GM12878 (cell line): ENCODE results near the gene ADK. TPM values are rescaled to one million over a fixed set of nuclear protein-coding genes. Genes with fewer than 3 reads are reported as not detected.

ENCODE experiments used
- BHLHE40 ChIP-seq, 2 experiments: fragments of 450-650 bp in 1 of 2; IDR thresholded peaks; 2 replicates each; pipeline ENCODE4 v1.6.1; 2011 to 2017; ENCODE audit warnings: low read depth in 2 of 2, borderline replicate concordance in 1 of 2, improper control_type of control experiment in 1 of 2, low read length in 1 of 2, mild to moderate bottlenecking in 1 of 2
- CEBPB ChIP-seq, 2 experiments: fragments of 150-350 bp in 1 of 2; IDR thresholded peaks; 2 replicates each; pipeline ENCODE4 v1.6.1; 2012 to 2014; ENCODE audit warnings: low read depth in 2 of 2, low read length in 2 of 2, borderline replicate concordance in 1 of 2, inconsistent platforms in 1 of 2
- CREM ChIP-seq: IDR thresholded peaks from 2 replicates; pipeline ENCODE4 v1.6.1; 2014; ENCODE audit warnings: antibody characterized with exemption, low read depth
- E2F4 ChIP-seq: IDR thresholded peaks from 2 replicates; pipeline ENCODE4 v1.6.1; 2012; ENCODE audit warnings: low read depth, low read length, improper control_type of control experiment
- HSF1 ChIP-seq: fragments of 150-350 bp; IDR thresholded peaks from 2 replicates; pipeline ENCODE4 v1.6.1; 2014; ENCODE audit warnings: mild to moderate bottlenecking, low read depth, low read length
- KDM1A ChIP-seq: fragments of 200-600 bp; sonication (generic); IDR thresholded peaks from 2 replicates; pipeline ENCODE4 v1.6.1; 2016; ENCODE audit warnings: borderline replicate concordance
- KLF5 ChIP-seq: fragments of 450-650 bp; IDR thresholded peaks from 2 replicates; pipeline ENCODE4 v1.6.1; 2014; ENCODE audit warnings: mild to moderate bottlenecking; ENCODE audit not compliant: partially characterized antibody
- MYB ChIP-seq: fragments of 150-350 bp; IDR thresholded peaks from 2 replicates; pipeline ENCODE4 v1.6.1; 2014; ENCODE audit warnings: mild to moderate bottlenecking, low read depth, low read length, borderline replicate concordance
- NR2F1 ChIP-seq: fragments of 450-650 bp; conservative IDR thresholded peaks from 2 replicates; pipeline ENCODE4 v1.6.1; 2017; ENCODE audit warnings: mild to moderate bottlenecking
- PBX3 ChIP-seq: IDR thresholded peaks from 2 replicates; pipeline ENCODE4 v1.6.1; 2011; ENCODE audit warnings: mild to moderate bottlenecking, low read depth, low read length, moderate library complexity; ENCODE audit not compliant: insufficient replicate concordance
- PML ChIP-seq: IDR thresholded peaks from 2 replicates; pipeline ENCODE4 v1.6.1; 2012; ENCODE audit warnings: low read length, inconsistent platforms
- POLR2AphosphoS5 ChIP-seq: IDR thresholded peaks from 2 replicates; pipeline ENCODE4 v1.6.1; 2011; ENCODE audit warnings: mild to moderate bottlenecking, low read length, inconsistent platforms
- RELA ChIP-seq: fragments of 450-650 bp; IDR thresholded peaks from 2 replicates; pipeline ENCODE4 v1.8.0; 2014; ENCODE audit warnings: borderline replicate concordance; ENCODE audit not compliant: partially characterized antibody
- RELB ChIP-seq: fragments of 450-650 bp; IDR thresholded peaks from 2 replicates; pipeline ENCODE4 v1.6.1; 2017; ENCODE audit warnings: low read depth, mild to moderate bottlenecking, moderate library complexity
- RFX5 ChIP-seq: IDR thresholded peaks from 2 replicates; pipeline ENCODE4 v1.6.1; 2011; ENCODE audit warnings: low read depth, low read length, improper control_type of control experiment
- STAT1 ChIP-seq: fragments of 450-650 bp; conservative IDR thresholded peaks from 2 replicates; pipeline ENCODE4 v1.6.1; 2014; ENCODE audit warnings: antibody characterized with exemption, mild to moderate bottlenecking
- TAF1 ChIP-seq: IDR thresholded peaks from 2 replicates; pipeline ENCODE4 v1.6.1; 2011; ENCODE audit warnings: mild to moderate bottlenecking, low read depth, low read length, borderline replicate concordance
- TCF12 ChIP-seq: IDR thresholded peaks from 2 replicates; pipeline ENCODE4 v1.6.1; 2011; ENCODE audit warnings: low read depth, mild to moderate bottlenecking, low read length
- ZBTB4 ChIP-seq: fragments of 450-650 bp; formaldehyde crosslinking; IDR thresholded peaks from 2 replicates; pipeline ENCODE4 v1.4.0; 2022; ENCODE audit warnings: mild to moderate bottlenecking, moderate library complexity
- ZNF622 ChIP-seq: fragments of 450-650 bp; IDR thresholded peaks from 2 replicates; pipeline ENCODE4 v1.6.1; 2017; ENCODE audit warnings: mild to moderate bottlenecking, inconsistent platforms
- polyA plus RNA-seq, 11 experiments: library from polyadenylated mRNA; depleted of rRNA in 4 of 11; unstranded in 6 of 11; stranded (reverse) in 5 of 11; fragments of >200 nt; fragmentation: Nextera tagmentation in 4 of 11; fragmentation: Illumina TruSeq in 1 of 11; extraction: Ambion mirVana in 4 of 11; extraction: Trizol in 1 of 11; gene quantifications; 1 replicate in 1 of 11; 2 replicates in 10 of 11; pipeline versions ENCODE4 v1.2.1 to v1.2.3, GENCODE V29; 2011 to 2016; ENCODE audit warnings: inconsistent platforms in 2 of 11, missing spikeins in 2 of 11, low read depth in 1 of 11
- total RNA-seq, 4 experiments: library from RNA; depleted of rRNA in 3 of 4; stranded (reverse); fragments of >200 nt in 3 of 4; fragmentation: Illumina TruSeq in 1 of 4; extraction: Trizol in 1 of 4; gene quantifications; 2 replicates each; pipeline versions ENCODE4 v1.2.1 to v1.2.3, GENCODE V29; 2013 to 2021

Gene ADK
- total and polyA plus RNA-seq, 10 of the 15 experiments (the other 5 are each of a cell fraction or from before 2014, with no cell fraction given) = 42.0 to 151 (median 81.6) TPM

GRCh38 chr10:74150204-74150989, 624 bp upstream of the ADK start, which contains the start of gene AP3M1 (continued):
- TF ChIP-seq RELB (peak; percentile 76; the same call in 1 of the 2 replicates), NR2F1 (0 out of 2 replicates have a peak, but pooled peaks have one; percentile 54), KLF5 (peak; percentile 53), PML (peak; percentile 43; the same call in 1 of the 2 replicates), TCF12 (0 out of 2 replicates have a peak, but pooled peaks have one; percentile 10), POLR2AphosphoS5 (0 out of 2 replicates have a peak, but pooled peaks have one; percentile 24), TAF1 (peak; percentile 82), RELA (no peak), KDM1A (no peak), ZNF622 (no peak), MYB (peak; percentile 97), CEBPB (IDR thresholded peaks at IDR 0.05; ENCODE audit: borderline replicate concordance in 1 of 2, low read depth in 2 of 2, low read length in 2 of 2) (no peak), RFX5 (0 out of 2 replicates have a peak, but pooled peaks have one; percentile 9), HSF1 (no peak), BHLHE40 (IDR thresholded peaks at IDR 0.05; ENCODE audit: borderline replicate concordance in 1 of 2, low read depth in 2 of 2, low read length in 1 of 2) (no peak), STAT1 (peak; percentile 70; the same call in 1 of the 2 replicates), PBX3 (no peak), E2F4 (no peak), ZBTB4 (no peak), CREM (peak; percentile 54; the same call in 1 of the 2 replicates)
